SK-N-SH treated with all-trans-retinoic acid at 6 μM for 48 hours (cell line): ENCODE results near the gene NARS2.

Experiments used
- ATAC-seq: fragments of 200-7000 bp; cut with Tn5 transposase; 3 replicates; pipeline ENCODE4 v1.9.1; 2020; ENCODE audit warnings: mild to moderate bottlenecking, moderate library complexity
- ARNTL ChIP-seq: fragments of 450-650 bp; formaldehyde crosslinking; IDR thresholded peaks from 2 replicates; pipeline ENCODE4 v1.5.0; 2020; ENCODE audit warnings: low read depth, mild to moderate bottlenecking, moderate library complexity, borderline replicate concordance
- BACH2 ChIP-seq: fragments of 250-450 bp; sonication (Bioruptor Pico); IDR thresholded peaks from 2 replicates; pipeline ENCODE4 v1.9.0; 2021; ENCODE audit warnings: mild to moderate bottlenecking, borderline replicate concordance
- CSDC2 ChIP-seq: fragments of 250-450 bp; sonication (Bioruptor Pico); IDR thresholded peaks from 2 replicates; pipeline ENCODE4 v1.5.0; 2020; ENCODE audit warnings: mild to moderate bottlenecking, moderate library complexity
- GLIS3 ChIP-seq: fragments of 250-450 bp; sonication (Bioruptor Pico); IDR thresholded peaks from 2 replicates; pipeline ENCODE4 v1.5.0; 2020; ENCODE audit warnings: mild to moderate bottlenecking, moderate library complexity
- ISL1 ChIP-seq: fragments of 250-450 bp; sonication (Bioruptor Pico); IDR thresholded peaks from 2 replicates; pipeline ENCODE4 v2.1.2; 2022; ENCODE audit warnings: mild to moderate bottlenecking, moderate library complexity
- OSR1 ChIP-seq: fragments of 250-450 bp; sonication (Bioruptor Pico); IDR thresholded peaks from 2 replicates; pipeline ENCODE4 v1.8.0; 2022; ENCODE audit warnings: moderate library complexity, mild to moderate bottlenecking, inconsistent platforms
- PATZ1 ChIP-seq: fragments of 250-450 bp; sonication (Bioruptor Pico); IDR thresholded peaks from 2 replicates; pipeline ENCODE4 v1.8.0; 2020; ENCODE audit warnings: mild to moderate bottlenecking, moderate library complexity, borderline replicate concordance
- POU6F1 ChIP-seq: fragments of 250-450 bp; sonication (Bioruptor Pico); IDR thresholded peaks from 2 replicates; pipeline ENCODE4 v1.8.0; 2021; ENCODE audit warnings: low read depth, mild to moderate bottlenecking, moderate library complexity, borderline replicate concordance
- PPARA ChIP-seq: fragments of 250-450 bp; sonication (Bioruptor Pico); IDR thresholded peaks from 2 replicates; pipeline ENCODE4 v1.5.0; 2020; ENCODE audit warnings: mild to moderate bottlenecking, borderline replicate concordance
- RARB ChIP-seq: fragments of 250-450 bp; sonication (Bioruptor Pico); IDR thresholded peaks from 2 replicates; pipeline ENCODE4 v1.8.0; 2021; ENCODE audit warnings: mild to moderate bottlenecking, moderate library complexity
- SNAI2 ChIP-seq: fragments of 250-450 bp; sonication (Bioruptor Pico); IDR thresholded peaks from 2 replicates; pipeline ENCODE4 v1.5.0; 2020; ENCODE audit warnings: mild to moderate bottlenecking, moderate library complexity
- TCF4 ChIP-seq: fragments of 250-450 bp; sonication (Bioruptor Pico); IDR thresholded peaks from 2 replicates; pipeline ENCODE4 v1.8.0; 2021; ENCODE audit warnings: mild to moderate bottlenecking, moderate library complexity, borderline replicate concordance
- TOX ChIP-seq: fragments of 250-450 bp; sonication (Bioruptor Pico); IDR thresholded peaks from 2 replicates; pipeline ENCODE4 v1.8.0; 2021; ENCODE audit warnings: mild to moderate bottlenecking, moderate library complexity, borderline replicate concordance
- TSHZ2 ChIP-seq: fragments of 250-450 bp; sonication (Bioruptor Pico); IDR thresholded peaks from 2 replicates; pipeline ENCODE4 v1.5.0; 2020; ENCODE audit warnings: mild to moderate bottlenecking, moderate library complexity
- ZC3H10 ChIP-seq: fragments of 250-450 bp; sonication (Bioruptor Pico); IDR thresholded peaks from 2 replicates; pipeline ENCODE4 v1.5.1; 2021; ENCODE audit warnings: mild to moderate bottlenecking, moderate library complexity
- ZFP3 ChIP-seq: fragments of 250-450 bp; sonication (Bioruptor Pico); IDR thresholded peaks from 2 replicates; pipeline ENCODE4 v1.5.0; 2020; ENCODE audit warnings: mild to moderate bottlenecking, moderate library complexity
- ZFP30 ChIP-seq: fragments of 450-650 bp; formaldehyde crosslinking; IDR thresholded peaks from 2 replicates; pipeline ENCODE4 v1.5.0; 2022; ENCODE audit warnings: mild to moderate bottlenecking, moderate library complexity
- ZNF565 ChIP-seq: fragments of 450-650 bp; formaldehyde crosslinking; conservative IDR thresholded peaks from 2 replicates; pipeline ENCODE4 v1.5.0; 2020; ENCODE audit warnings: low read depth, mild to moderate bottlenecking, moderate library complexity
- ZNF70 ChIP-seq: fragments of 450-650 bp; formaldehyde crosslinking; IDR thresholded peaks from 2 replicates; pipeline ENCODE4 v1.5.0; 2020; ENCODE audit warnings: mild to moderate bottlenecking, moderate library complexity
- ZNF8 ChIP-seq: fragments of 450-650 bp; formaldehyde crosslinking; IDR thresholded peaks from 2 replicates; pipeline ENCODE4 v1.5.0; 2020; ENCODE audit warnings: mild to moderate bottlenecking, moderate library complexity
- TF ChIP-seq, protein P1 (sequence below): fragments of 250-450 bp; sonication (Bioruptor Pico); IDR thresholded peaks from 2 replicates; pipeline ENCODE4 v1.5.1; 2021; ENCODE audit warnings: mild to moderate bottlenecking, moderate library complexity
- TF ChIP-seq, protein P2 (sequence below): fragments of 250-450 bp; sonication (Bioruptor Pico); IDR thresholded peaks from 2 replicates; pipeline ENCODE4 v1.5.1; 2020; ENCODE audit warnings: low read depth, mild to moderate bottlenecking, moderate library complexity

NARS2 gene

DNA sequence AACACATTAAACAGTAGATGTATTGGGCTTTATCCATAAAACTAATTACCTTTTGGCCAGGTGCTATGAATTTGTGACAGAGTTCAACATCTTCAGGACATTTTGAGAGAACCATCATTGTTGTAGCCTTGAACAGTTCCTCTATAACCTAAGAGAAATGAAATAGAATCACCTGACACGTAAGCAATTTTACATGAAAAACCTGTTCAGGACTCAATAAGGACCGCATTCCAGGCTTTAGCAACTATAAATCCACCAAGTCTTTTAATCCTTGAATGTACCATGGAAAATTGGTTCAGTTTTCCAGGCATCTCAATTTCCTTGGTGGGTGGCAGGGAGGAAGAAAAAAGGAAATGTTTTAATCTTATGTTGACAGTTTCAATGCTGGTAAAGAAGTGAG lies 96.1 kb downstream of the NARS2 start:
- TF ChIP-seq GLIS3 (no peak), SNAI2 (CRISPR knock-in tag) (no peak), TCF4 (CRISPR knock-in tag) (no peak), ZFP3 (CRISPR knock-in tag) (no peak), PPARA (CRISPR knock-in tag) (no peak), ZNF8 (CRISPR knock-in tag) (no peak), CSDC2 (CRISPR knock-in tag) (no peak)
- TF ChIP-seq, protein P1, sequence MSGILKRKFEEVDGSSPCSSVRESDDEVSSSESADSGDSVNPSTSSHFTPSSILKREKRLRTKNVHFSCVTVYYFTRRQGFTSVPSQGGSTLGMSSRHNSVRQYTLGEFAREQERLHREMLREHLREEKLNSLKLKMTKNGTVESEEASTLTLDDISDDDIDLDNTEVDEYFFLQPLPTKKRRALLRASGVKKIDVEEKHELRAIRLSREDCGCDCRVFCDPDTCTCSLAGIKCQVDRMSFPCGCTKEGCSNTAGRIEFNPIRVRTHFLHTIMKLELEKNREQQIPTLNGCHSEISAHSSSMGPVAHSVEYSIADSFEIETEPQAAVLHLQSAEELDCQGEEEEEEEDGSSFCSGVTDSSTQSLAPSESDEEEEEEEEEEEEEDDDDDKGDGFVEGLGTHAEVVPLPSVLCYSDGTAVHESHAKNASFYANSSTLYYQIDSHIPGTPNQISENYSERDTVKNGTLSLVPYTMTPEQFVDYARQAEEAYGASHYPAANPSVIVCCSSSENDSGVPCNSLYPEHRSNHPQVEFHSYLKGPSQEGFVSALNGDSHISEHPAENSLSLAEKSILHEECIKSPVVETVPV (CRISPR knock-in tag) = no peak
- TF ChIP-seq, protein P2, sequence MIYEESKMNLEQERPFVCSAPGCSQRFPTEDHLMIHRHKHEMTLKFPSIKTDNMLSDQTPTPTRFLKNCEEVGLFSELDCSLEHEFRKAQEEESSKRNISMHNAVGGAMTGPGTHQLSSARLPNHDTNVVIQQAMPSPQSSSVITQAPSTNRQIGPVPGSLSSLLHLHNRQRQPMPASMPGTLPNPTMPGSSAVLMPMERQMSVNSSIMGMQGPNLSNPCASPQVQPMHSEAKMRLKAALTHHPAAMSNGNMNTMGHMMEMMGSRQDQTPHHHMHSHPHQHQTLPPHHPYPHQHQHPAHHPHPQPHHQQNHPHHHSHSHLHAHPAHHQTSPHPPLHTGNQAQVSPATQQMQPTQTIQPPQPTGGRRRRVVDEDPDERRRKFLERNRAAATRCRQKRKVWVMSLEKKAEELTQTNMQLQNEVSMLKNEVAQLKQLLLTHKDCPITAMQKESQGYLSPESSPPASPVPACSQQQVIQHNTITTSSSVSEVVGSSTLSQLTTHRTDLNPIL (CRISPR knock-in tag) = no peak
- no peak for ATAC-seq

GRCh38 chr11:78476066-78476465 lies 98.6 kb downstream of the NARS2 start:
- ATAC-seq = no peak
- TF ChIP-seq POU6F1 (CRISPR knock-in tag) (no peak), ZNF70 (CRISPR knock-in tag) (no peak), SNAI2 (CRISPR knock-in tag) (no peak), GLIS3 (no peak), CSDC2 (CRISPR knock-in tag) (no peak), RARB (CRISPR knock-in tag) (no peak), TOX (no peak), ZFP30 (CRISPR knock-in tag) (no peak), BACH2 (CRISPR knock-in tag) (no peak), TCF4 (CRISPR knock-in tag) (no peak), OSR1 (CRISPR knock-in tag) (no peak), ISL1 (no peak), ZNF8 (CRISPR knock-in tag) (no peak), PATZ1 (CRISPR knock-in tag) (no peak), ARNTL (CRISPR knock-in tag) (no peak), ZC3H10 (CRISPR knock-in tag) (no peak), ZNF565 (no peak), ZFP3 (CRISPR knock-in tag) (no peak)
- TF ChIP-seq, protein P2 (CRISPR knock-in tag) = no peak
- TF ChIP-seq, protein P1 (CRISPR knock-in tag) = no peak

DNA sequence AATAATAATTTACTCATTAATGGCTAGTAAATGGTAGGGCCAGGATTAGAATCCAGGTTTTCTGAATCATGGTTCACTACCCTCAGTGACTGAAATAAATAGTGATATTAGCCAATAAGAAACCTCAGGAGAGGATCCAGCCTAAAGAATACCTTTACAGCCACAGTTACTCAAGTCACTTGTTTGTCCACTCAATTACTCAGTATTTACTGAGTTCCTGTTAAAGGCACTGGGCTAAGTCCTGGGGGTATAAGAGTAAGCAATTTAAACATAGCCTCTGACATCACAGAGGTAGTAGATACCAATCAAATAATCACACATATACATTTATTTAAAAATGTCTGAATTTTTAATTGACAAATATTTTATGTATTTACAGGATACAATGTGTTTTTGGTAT lies 100.2 kb downstream of the NARS2 start:
- ATAC-seq = no peak
- TF ChIP-seq PATZ1 (CRISPR knock-in tag) (no peak), SNAI2 (CRISPR knock-in tag) (no peak), CSDC2 (CRISPR knock-in tag) (no peak), OSR1 (CRISPR knock-in tag) (no peak), ZNF8 (CRISPR knock-in tag) (no peak), RARB (CRISPR knock-in tag) (no peak), TSHZ2 (CRISPR knock-in tag) (no peak)
- TF ChIP-seq, protein P2 (CRISPR knock-in tag) = no peak
